IMR-90 (cell line): Measurements from ENCODE around the gene SPATA16. TPM values are rescaled to one million over a fixed set of nuclear protein-coding genes. Genes with fewer than 3 reads are reported as not detected.
A peak's percentile ranks its signal among the peaks of the same experiment; 100 is the strongest.

ENCODE experiments used
- ATAC-seq: fragments of 200-7000 bp; cut with Tn5 transposase; 2 replicates; pipeline ENCODE4 v1.9.1; 2020; ENCODE audit warnings: low read depth, mild to moderate bottlenecking, moderate library complexity
- BruUV-seq: library from RNA; stranded (reverse); fragments of 400-500 nt; replicated peaks from 2 replicates; lab custom pipeline; 2021; lab: Mats Ljungman, UMichigan
- CTCF ChIA-PET: fragments of 300-600 bp; formaldehyde crosslinking; extraction: SDS; loops from one replicate; lab custom pipeline; 2021; ENCODE audit warnings: antibody characterized with exemption; lab: Yijun Ruan, JAX
- POLR2A ChIA-PET: fragments of 300-600 bp; sonication (Branson Sonifier 250); formaldehyde crosslinking; loops from one replicate; lab custom pipeline; 2022; ENCODE audit warnings: antibody characterized with exemption; ENCODE audit not compliant: unreplicated experiment; lab: Charles Lee
- DNase-seq: peaks from one replicate; pipeline ENCODE4 v3.0.0; 2013
- H2AFZ ChIP-seq: replicated peaks from 2 replicates; pipeline ENCODE3; 2013; ENCODE audit warnings: low read length, mild to moderate bottlenecking; ENCODE audit not compliant: poor library complexity
- H2AK5ac ChIP-seq: 2 replicates; pipeline ENCODE4 v1.6.1; 2013; ENCODE audit warnings: low read depth, low read length, inconsistent platforms
- H2AK9ac ChIP-seq: replicated peaks from 2 replicates; pipeline ENCODE3; 2013; ENCODE audit warnings: mild to moderate bottlenecking, low read depth, low read length, moderate library complexity; ENCODE audit not compliant: poor library complexity
- H2BK120ac ChIP-seq: 2 replicates; pipeline ENCODE4 v1.6.1; 2013; ENCODE audit warnings: low read depth, low read length, inconsistent platforms
- H2BK15ac ChIP-seq: 3 replicates; pipeline ENCODE4 v1.6.1; 2013; ENCODE audit warnings: low read depth, low read length, inconsistent platforms
- H2BK20ac ChIP-seq: 2 replicates; pipeline ENCODE4 v1.6.1; 2013; ENCODE audit warnings: low read depth, mild to moderate bottlenecking, inconsistent platforms, low read length, moderate library complexity
- H2BK5ac ChIP-seq: 2 replicates; pipeline ENCODE4 v1.6.1; 2013; ENCODE audit warnings: mild to moderate bottlenecking, low read depth, low read length, inconsistent platforms; ENCODE audit not compliant: poor library complexity, severe bottlenecking
- H3K14ac ChIP-seq: replicated peaks from 2 replicates; pipeline ENCODE4 v1.6.1; 2013; ENCODE audit warnings: low read depth, low read length, inconsistent platforms
- H3K18ac ChIP-seq: 2 replicates; pipeline ENCODE4 v1.6.1; 2013; ENCODE audit warnings: low read depth, low read length, control low read depth
- H3K23ac ChIP-seq: 2 replicates; pipeline ENCODE4 v1.6.1; 2013; ENCODE audit warnings: low read depth, low read length, inconsistent platforms
- H3K27ac ChIP-seq: 2 replicates; pipeline ENCODE4 v1.5.1; 2013; ENCODE audit warnings: mild to moderate bottlenecking, control low read depth, low read length; ENCODE audit not compliant: insufficient read depth
- H3K27me3 ChIP-seq: 2 replicates; pipeline ENCODE4 v1.6.1; 2013; ENCODE audit warnings: low read length; ENCODE audit not compliant: control insufficient read depth, insufficient read depth
- H3K36me3 ChIP-seq: 2 replicates; pipeline ENCODE4 v1.6.1; 2013; ENCODE audit warnings: low read length, mixed read lengths; ENCODE audit not compliant: control insufficient read depth, insufficient read depth
- H3K4ac ChIP-seq: 2 replicates; pipeline ENCODE4 v1.6.1; 2013; ENCODE audit warnings: low read depth, low read length, inconsistent platforms
- H3K4me1 ChIP-seq: 2 replicates; pipeline ENCODE4 v1.6.1; 2013; ENCODE audit warnings: low read length, mixed read lengths; ENCODE audit not compliant: control insufficient read depth, insufficient read depth
- H3K4me2 ChIP-seq: 2 replicates; pipeline ENCODE4 v1.6.1; 2013; ENCODE audit warnings: low read depth, mild to moderate bottlenecking, control low read depth, low read length, moderate library complexity
- H3K4me3 ChIP-seq: 2 replicates; pipeline ENCODE4 v1.5.1; 2013; ENCODE audit warnings: low read depth, mild to moderate bottlenecking, control low read depth, low read length, moderate library complexity; ENCODE audit not compliant: insufficient read depth
- H3K56ac ChIP-seq: 2 replicates; pipeline ENCODE4 v1.6.1; 2013; ENCODE audit warnings: low read length, inconsistent platforms; ENCODE audit not compliant: insufficient read depth; ENCODE audit errors: extremely low read depth
- H3K79me1 ChIP-seq, 2 experiments: 2 replicates each; pipeline ENCODE4 v1.6.1; 2013; ENCODE audit warnings: low read length in 2 of 2, inconsistent platforms in 1 of 2, low read depth in 1 of 2
- H3K9ac ChIP-seq: 2 replicates; pipeline ENCODE4 v1.6.1; 2013; ENCODE audit warnings: low read depth, low read length, control low read depth
- H3K9me1 ChIP-seq: 2 replicates; pipeline ENCODE4 v1.6.1; 2013; ENCODE audit warnings: low read length, inconsistent platforms; ENCODE audit not compliant: insufficient read depth
- H3K9me3 ChIP-seq: 2 replicates; pipeline ENCODE4 v1.6.1; 2013; ENCODE audit warnings: low read length; ENCODE audit not compliant: control insufficient read depth, insufficient read depth
- H4K20me1 ChIP-seq: 2 replicates; pipeline ENCODE4 v1.6.1; 2013; ENCODE audit warnings: low read length, inconsistent platforms; ENCODE audit not compliant: insufficient read depth
- H4K5ac ChIP-seq: 2 replicates; pipeline ENCODE4 v1.6.1; 2013; ENCODE audit warnings: mild to moderate bottlenecking, low read depth, low read length, control low read depth
- H4K8ac ChIP-seq, 2 experiments: 2 replicates each; pipeline ENCODE4 v1.6.1; 2013; ENCODE audit warnings: low read depth in 2 of 2, low read length in 2 of 2, control low read depth in 1 of 2, inconsistent platforms in 1 of 2
- H4K91ac ChIP-seq: 2 replicates; pipeline ENCODE4 v1.6.1; 2013; ENCODE audit warnings: low read depth, low read length, inconsistent platforms; ENCODE audit not compliant: insufficient read depth
- BHLHE40 ChIP-seq: fragments of 150-350 bp; IDR thresholded peaks from 2 replicates; pipeline ENCODE4 v1.6.1; 2016; ENCODE audit warnings: mild to moderate bottlenecking, low read depth, low read length
- CTCF ChIP-seq: conservative IDR thresholded peaks from 2 replicates; pipeline ENCODE4 v1.5.1; 2012; ENCODE audit warnings: mild to moderate bottlenecking, low read depth, low read length, improper control_type of control experiment
- MAFK ChIP-seq: IDR thresholded peaks from 2 replicates; pipeline ENCODE4 v1.6.1; 2012; ENCODE audit warnings: low read depth, low read length, improper control_type of control experiment
- WGBS, 2 experiments: methylation state at CpG; one replicate each; pipeline versions ENCODE4 v1.1.5 to v1.1.7; 2013; ENCODE audit warnings: missing lambda C conversion rate in 2 of 2; ENCODE audit not compliant: insufficient read length in 1 of 2; ENCODE audit errors: extremely low coverage in 2 of 2; 5-methylcytosine and 5-hydroxymethylcytosine counted together
- dilution Hi-C: fragments of 300-500 bp; cut with HindIII; formaldehyde crosslinking; loops from one replicate; pipeline ENCODE4 v1.14.3; 2018; ENCODE audit warnings: low sequenced_read_pairs; ENCODE audit not compliant: unreplicated experiment
- in situ Hi-C: fragments of 300-500 bp; cut with MboI; formaldehyde crosslinking; loops from 3 replicates; pipeline ENCODE4 v1.14.3; 2019; ENCODE audit warnings: low sequenced_read_pairs, inconsistent platforms, mixed read lengths
- intact Hi-C: fragments of 100-400 bp; cut with micrococcal nuclease; formaldehyde crosslinking; loops from 2 replicates; pipeline ENCODE4 v1.10.0; 2022
- polyA plus RNA-seq, 3 experiments: library from polyadenylated mRNA; depleted of rRNA; stranded (reverse); fragments of >200 nt; gene quantifications; 2 replicates each; pipeline ENCODE4 v1.2.3, GENCODE V29; 2012; ENCODE audit warnings: low replicate concordance in 1 of 3
- total RNA-seq: library from RNA; depleted of rRNA; stranded (reverse); fragments of >200 nt; gene quantifications from 2 replicates; pipeline ENCODE4 v1.2.3, GENCODE V29; 2012

SPATA16 gene
- total and polyA plus RNA-seq, 2 of the 4 experiments (the other 2 are of a cell fraction): not detected

- H2AK9ac ChIP-seq: no peak overlapping the region
- intact Hi-C loops (no loop called here), dilution Hi-C loops (no loop called here), in situ Hi-C loops (no loop called here)
- H4K20me1 ChIP-seq: no peaks in the 10 kb centered on the region
- no peaks in the 10 kb centered on the region for H3K4me1 ChIP-seq
- no peaks in the 10 kb centered on the region for H3K27me3 ChIP-seq
- no peak overlapping the region for H2BK120ac ChIP-seq
- DNase-seq: no peak
- H3K27ac ChIP-seq: no peak overlapping the region
- no peaks in the 10 kb centered on the region for H3K9me3 ChIP-seq
- no peak overlapping the region for H3K23ac ChIP-seq
- no peak overlapping the region for H2BK20ac ChIP-seq
- H3K14ac ChIP-seq: no peak overlapping the region
- no peak overlapping the region for H3K4me3 ChIP-seq
- H4K8ac ChIP-seq: no peak overlapping the region
- no peak overlapping the region for H3K18ac ChIP-seq
- H3K4me2 ChIP-seq: no peak overlapping the region
- CTCF ChIA-PET: no interaction called here
- no peaks in the 10 kb centered on the region for H3K36me3 ChIP-seq
- H4K91ac ChIP-seq: no peak overlapping the region
- POLR2A ChIA-PET: no interaction called here
- H2AFZ ChIP-seq: no peak overlapping the region
- no peaks in the 10 kb centered on the region for H3K79me1 ChIP-seq
- ATAC-seq: no peak
- H2BK5ac ChIP-seq: no peak overlapping the region
- BruUV-seq: no TSS peak
- no peak overlapping the region for H2BK15ac ChIP-seq
- H3K9ac ChIP-seq: no peak overlapping the region
- no peak overlapping the region for H3K56ac ChIP-seq
- TF ChIP-seq BHLHE40: no peak
- no peak for TF ChIP-seq CTCF
- peak; percentile 81 for TF ChIP-seq MAFK
- no peak overlapping the region for H3K4ac ChIP-seq
- WGBS, 2 experiments: 67% methylated on average over 1 of the region's 3 CpGs; no CpG with 5 or more reads in 1 of the 2 experiments
- no peak overlapping the region for H2AK5ac ChIP-seq
- no peak overlapping the region for H4K5ac ChIP-seq
- H3K9me1 ChIP-seq: no peaks in the 10 kb centered on the region
Observed at GRCh38 chr3:172974969-172975368, 166.1 kb downstream of the SPATA16 start.
